Adipose tissue (tissue), 3 donors: Measurements from ENCODE around the gene TNFRSF1A. TPM values are rescaled to one million over a fixed set of nuclear protein-coding genes. Genes with fewer than 3 reads are reported as not detected.

Experiments
- H3K27ac ChIP-seq: one replicate; pipeline ENCODE4 v1.5.1; 2013; ENCODE audit warnings: low read depth, low read length
- WGBS, 3 donors: extraction: QIAGEN DNeasy Blood & Tissue Kit; methylation state at CpG; one replicate each; pipeline ENCODE4 v1.1.7; 2013; 5-methylcytosine and 5-hydroxymethylcytosine counted together
- polyA plus RNA-seq, 3 donors: library from polyadenylated mRNA; stranded (reverse); fragments of 200-250 nt; gene quantifications; one replicate each; pipeline ENCODE4 v1.2.3, GENCODE V29; 2013
- donor health status: healthy with polysubstance abuse.
- donor health status: Bipolar disorder and iron deficiency.
- donor health status: healthy.

The TNFRSF1A gene
- polyA plus RNA-seq, 3 donors, result 46.8 to 238 (median 68.9) TPM

DNA sequence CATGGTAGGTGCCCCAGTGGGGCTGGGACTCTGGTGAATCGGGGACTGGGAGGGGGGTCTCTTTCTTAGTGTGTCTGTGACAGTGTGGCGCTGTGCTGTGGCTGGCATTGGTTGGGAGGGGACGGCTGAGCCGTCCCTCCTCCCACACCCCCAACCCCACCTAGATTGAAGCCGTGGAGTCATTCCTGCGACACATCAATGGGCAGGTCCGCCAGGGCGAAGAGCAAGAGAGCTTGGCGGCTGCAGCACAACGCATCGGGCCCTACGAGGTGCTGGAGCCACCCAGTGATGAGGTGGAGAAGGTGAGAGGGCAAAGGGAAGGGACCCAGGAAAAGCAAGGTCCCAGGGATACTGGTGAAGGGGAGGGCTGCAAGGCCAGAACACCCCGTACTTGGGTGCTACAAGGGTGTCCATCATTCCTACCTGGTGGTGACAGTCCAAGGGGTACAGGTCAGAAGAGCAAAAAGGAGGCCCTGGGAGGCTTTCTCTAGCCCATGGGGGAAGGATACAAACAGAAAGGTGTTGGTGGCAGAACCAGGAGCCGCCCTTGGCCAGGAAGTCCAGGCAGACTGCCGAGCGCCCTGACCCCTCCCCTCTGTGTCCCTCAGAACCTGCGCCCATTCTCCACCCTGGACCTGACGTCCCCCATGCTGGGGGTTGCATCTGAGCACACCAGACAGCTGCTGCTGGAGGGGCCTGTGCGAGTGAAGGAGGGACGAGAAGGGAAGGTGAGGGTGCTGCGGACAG is 24.0 kb downstream of the TNFRSF1A start:
- no peak overlapping the region for H3K27ac ChIP-seq
- 72 to 91% (median 77%) methylated on average over 21 of the region's 21 CpGs for WGBS, 3 donors

DNA sequence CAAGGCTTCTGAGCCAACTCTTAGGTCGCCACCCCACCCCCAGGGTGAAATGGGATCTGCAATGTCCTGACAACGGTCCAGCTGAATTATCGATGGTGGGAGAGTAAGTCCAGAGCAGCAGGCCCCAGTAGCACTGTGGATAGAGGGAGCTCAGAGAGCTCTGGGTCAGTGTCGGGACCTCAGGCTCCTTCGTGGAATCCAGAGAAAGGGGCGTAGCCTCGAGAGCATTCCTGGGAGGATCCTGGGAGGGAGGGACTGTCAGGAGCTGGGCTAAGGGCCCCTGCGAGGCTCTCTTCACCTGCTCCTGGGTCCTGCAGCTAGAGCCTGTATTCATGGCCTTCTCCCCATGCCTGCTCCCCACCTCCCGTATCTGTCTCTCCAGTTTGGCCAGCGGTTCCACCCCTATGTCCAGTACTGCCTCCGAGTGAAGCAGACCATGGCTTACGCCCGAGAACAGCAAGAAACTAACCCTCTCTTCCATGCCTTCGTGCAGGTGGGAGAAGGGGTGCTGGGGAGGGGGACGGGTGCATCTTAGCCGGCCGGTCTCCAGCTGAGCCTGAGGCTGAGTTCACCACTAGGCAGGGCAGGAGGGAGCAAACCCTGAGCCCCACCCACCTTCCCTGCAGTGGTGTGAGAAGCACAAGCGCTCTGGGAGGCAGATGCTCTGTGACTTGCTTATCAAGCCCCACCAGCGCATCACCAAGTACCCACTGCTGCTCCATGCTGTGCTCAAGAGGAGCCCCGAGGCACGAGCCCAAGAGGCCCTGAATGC is 24.8 kb downstream of the TNFRSF1A start:
- 74 to 88% (median 79%) methylated on average over 21 of the region's 21 CpGs for WGBS, 3 donors
- H3K27ac ChIP-seq, result no peak overlapping the region

DNA sequence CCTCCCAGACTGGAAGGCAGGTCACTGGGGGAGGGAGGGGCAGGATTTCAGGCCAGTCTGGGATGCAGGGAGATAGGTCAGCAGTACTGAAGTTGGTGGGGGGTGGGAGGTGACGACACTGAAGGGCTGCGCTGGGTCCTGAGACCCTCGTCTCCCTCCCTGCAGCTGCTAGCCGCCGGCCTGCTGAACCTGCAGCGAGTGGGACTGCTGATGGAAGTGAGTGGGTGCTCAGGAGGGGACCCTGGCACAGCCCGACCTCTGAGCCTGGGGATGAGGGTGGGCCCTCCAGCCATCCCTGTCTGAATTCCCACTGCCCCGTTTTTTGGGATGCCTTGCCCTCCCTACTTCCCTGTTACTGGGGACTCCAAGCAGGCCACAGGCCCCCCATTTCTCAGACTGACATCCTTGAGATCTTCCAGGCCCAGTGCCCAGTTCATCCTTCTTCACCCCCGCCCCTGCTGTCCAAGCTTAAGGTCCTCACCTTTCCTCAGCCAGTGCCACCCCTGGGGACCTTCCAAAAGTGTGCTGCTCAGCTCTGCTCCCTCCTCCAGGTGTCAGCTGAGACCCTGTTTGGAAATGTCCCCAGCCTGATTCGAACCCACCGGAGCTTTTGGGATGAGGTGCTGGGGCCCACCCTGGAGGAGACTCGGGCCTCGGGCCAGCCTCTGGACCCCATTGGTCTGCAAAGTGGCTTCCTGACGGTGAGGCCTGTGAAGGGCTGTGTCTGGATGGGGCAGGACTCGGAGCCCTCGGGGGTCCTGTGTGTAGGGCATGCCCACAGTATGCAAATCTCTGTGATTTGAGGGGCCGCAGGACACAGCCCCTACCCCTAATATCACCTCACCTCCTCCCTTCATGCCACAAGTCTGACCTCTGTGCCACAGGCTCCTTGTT is 25.9 kb downstream of the TNFRSF1A start:
- whole genome bisulfite sequencing, 3 donors, result 90 to 94% (median 93%) methylated on average over 17 of the region's 17 CpGs
- no peak overlapping the region for H3K27ac ChIP-seq

DNA sequence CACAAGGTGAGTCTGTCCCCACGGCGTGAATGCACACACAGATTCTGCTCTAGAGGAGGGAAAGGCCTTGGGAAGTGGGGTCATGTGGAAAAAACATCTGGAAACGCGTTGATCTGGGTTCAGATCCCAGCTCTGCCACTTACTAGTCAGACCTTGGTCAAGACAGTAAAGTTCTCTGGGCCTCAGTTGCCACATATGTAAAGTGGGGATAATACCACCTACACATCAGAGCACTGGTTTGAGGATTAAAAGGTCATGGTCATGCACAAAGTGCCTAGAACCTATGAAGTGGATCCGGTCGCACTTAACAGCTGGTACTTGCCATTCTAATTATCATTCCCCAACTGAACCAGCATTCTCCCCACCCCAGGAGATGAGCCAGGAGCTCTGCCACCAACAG is 26.7 kb downstream of the TNFRSF1A start:
- WGBS, 3 donors, result 87 to 92% (median 91%) methylated on average over 6 of the region's 6 CpGs
- no peak overlapping the region for H3K27ac ChIP-seq

DNA sequence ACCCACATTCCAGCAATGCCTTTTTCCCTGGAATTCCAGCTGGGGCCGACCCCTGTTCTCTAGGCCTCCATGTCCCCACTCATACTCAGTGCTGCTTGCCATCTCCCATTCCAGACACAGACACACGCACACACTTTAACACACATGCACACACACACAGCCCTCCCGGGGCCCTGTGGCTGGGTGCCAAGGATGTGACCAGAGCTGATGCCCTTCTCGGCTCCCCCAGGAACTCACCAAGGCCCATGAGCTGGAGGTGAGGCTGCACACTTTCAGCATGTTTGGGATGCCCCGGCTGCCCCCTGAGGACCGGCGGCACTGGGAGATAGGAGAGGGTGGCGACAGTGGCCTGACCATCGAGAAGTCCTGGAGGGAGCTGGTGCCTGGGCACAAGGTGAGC is 27.1 kb downstream of the TNFRSF1A start:
- H3K27ac ChIP-seq, result no peak overlapping the region
- 74 to 89% (median 84%) methylated on average over 9 of the region's 9 CpGs for WGBS, 3 donors

DNA sequence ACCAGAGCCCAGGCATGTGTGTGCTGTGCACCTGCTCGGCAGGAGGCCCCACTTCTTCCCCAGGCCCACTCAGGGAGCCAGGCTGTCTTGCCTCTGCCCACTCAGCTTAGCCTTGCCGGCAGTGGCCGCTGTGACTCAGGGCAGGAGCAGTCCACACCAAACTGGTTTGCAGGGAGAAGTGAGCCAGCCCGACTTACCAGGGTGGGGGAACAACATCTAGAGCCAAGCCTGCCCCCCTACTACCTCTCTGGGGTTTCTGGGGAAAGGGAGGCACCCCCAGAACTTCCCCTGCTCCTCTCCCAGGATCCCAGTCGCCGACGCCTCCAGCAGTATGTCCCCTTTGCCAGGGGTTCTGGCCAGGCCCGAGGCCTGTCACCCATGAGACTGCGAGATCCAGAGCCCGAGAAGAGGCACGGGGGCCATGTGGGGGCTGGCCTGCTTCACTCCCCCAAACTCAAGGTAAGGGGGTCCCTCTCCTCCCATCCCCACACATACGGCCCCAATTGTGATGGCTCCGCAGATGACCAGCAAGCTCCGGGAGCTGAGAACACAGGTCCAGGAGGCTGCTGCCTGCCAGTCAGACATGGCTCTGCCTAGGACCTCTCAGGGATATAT is 28.4 kb downstream of the TNFRSF1A start:
- WGBS, 3 donors, result 82 to 91% (median 89%) methylated on average over 14 of the region's 14 CpGs
- H3K27ac ChIP-seq, result no peak overlapping the region

DNA sequence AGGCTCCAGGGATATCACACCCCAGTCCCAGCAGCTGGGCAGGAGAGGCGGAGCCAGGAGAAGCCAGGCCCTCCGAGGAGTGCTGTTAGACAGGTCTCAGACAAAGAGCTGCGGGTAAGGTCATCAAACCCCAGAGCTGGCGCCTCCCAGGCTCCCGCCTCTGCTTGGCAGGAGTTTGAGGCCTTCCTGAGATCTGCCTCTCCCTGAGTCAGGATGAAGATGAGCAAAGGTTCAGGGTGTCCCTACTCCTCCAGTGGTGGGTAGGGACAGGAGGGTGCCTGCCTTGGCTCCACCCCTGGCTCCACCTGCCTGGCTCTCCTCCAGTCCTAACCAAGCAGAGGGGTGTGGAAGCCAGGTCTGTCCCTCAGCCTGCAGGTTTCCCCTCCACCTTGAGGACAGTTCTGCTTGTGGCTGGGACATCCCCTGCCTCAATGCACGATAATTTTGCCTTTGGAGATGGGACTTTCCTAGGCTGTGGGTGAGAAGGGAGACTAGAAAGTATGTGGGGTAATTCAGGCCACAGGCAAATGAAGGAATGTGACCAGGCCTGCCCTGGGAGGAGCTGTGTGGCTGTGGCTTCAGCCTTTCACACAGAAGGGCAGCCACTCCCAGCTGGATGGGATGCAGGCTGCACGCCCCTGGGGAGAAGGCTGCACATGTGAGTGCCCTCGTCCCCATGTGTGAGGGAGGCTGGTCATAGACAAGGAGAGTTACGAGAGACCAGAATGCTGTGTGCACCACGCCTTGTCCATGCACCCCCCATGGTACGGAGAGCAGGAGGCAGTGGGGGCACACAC is 29.1 kb downstream of the TNFRSF1A start:
- no peak overlapping the region for H3K27ac ChIP-seq
- 58 to 80% (median 65%) methylated on average over 11 of the region's 11 CpGs for WGBS, 3 donors

DNA sequence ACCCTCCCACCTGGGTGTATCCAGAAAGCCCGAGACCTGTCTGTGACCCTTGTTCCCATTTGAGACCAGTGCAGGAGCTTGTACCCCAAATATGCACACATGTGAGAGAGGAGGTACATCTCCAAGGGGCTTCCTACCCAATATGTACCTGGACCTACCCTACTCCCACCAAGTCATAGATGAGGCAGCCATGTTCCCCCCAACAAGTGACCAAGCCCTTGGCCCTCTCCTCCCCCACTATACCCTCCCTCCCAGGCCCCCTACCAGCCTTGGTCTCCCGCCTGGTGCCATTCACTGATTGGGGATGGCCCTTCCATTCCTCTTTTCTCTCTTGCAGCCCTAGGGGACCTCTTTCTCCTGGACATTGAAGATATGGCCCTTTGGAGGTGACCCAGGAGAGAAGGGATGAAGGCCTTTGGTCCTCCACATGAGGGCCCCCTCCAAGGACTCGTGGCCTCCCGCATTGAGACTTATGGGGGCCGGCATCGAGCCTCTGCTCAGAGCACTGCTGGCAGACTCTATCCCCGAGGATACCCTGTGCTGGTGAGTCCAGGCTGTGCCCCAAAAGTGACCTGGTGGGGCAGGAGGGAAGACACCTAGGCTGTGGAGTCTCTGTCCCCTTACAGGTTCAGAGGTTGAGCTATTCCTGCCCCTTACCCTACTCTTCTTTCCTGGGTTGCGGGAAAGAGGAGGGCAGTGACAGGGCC is 29.9 kb downstream of the TNFRSF1A start:
- H3K27ac ChIP-seq, result no peak overlapping the region
- 89 to 94% (median 93%) methylated on average over 8 of the region's 8 CpGs for WGBS, 3 donors

DNA sequence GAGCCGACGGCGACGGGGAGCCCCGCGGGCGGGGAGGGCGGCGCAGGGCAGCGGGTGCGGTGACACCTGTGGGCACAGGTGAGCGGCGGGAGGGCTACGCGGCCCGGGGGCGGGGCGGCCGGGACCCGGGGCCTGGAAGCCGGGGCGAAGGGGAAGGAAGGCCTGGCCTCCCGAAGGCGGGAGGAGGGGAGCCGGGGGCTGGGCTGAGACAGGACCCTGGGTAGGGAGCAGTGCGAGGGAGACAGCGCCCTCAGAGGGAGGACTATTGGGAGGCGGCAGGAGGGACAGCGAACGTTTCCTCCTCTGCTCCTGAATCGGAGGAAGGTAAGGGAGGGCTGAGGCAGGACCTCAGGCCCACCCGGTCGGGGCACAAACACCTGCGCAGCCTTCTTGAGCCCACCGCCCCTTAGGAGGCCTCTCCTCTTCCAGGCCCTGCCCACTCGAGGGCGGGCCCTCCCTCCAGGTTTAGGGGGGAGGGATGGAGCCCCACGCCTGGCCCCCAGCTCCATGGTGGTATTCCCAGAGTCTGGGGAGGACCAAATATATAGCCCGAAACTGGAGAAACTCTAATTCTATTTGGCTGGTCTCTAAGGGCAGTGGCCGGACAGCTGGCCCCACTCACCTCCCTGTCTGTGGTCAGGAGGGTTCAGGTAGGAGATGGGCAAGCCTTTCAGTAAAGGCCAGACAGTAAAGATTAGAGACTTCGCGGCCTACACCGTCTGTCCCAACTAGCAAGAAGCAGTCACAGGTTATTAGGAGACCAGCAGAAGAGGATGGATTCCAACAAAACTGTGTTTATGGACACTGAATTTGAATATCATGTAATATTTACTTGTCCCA is 30.9 kb downstream of the TNFRSF1A start:
- no peak overlapping the region for H3K27ac ChIP-seq
- 21 to 27% (median 25%) methylated on average over 42 to 43 of the region's 43 CpGs for WGBS, 3 donors

DNA sequence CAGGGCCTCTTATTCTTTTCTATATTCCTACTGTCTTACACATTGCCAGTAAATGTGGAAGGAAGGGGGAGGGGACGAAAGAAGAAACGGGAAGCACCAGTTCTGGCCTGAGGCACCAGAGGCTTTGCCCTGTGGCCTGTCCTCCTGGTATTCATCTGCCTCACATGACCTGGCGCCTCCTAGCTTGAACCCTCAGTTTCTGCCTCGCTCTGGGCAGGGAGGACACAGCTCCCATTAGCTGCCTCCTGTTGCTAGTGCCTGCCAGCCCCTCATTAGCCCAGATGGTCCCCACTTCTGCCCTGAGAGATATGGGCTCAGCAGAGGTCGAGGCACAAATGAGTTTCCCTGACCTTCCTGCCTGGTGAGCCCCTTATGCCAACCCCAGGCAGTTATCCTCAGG is 34.3 kb downstream of the TNFRSF1A start:
- WGBS, 3 donors, result 41 to 79% (median 58%) methylated on average over 5 of the region's 5 CpGs
- no peak overlapping the region for H3K27ac ChIP-seq

DNA sequence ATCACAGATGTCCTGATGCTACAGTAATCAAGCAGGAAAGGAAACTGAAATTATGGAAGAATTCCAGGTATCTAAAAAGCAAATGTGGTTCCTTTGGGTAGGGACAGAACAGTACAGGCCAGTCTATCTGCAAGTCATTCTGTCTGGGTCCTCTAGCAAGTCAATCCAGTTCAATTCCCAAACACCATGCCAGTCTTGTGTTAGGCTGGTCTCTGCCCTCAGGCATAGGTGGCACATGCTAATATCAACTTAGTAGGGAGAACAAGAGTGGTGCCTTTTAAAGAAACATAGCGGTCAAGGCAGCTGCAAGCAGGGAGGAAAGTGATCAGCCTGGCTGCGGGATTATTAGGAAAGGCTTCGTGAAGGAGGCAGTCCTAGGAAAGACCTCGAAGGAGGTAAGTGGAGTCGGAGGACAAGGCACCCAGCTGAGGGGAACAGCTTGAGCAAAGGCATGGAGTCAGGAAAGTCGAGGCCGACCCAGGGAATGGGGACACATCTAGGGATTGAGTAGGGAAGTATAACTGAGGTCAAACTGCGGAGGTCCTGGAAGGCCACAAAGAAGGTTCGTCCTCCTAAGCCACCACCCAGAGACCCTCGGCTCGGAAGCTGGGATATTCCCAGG is 35.2 kb downstream of the TNFRSF1A start:
- no peak overlapping the region for H3K27ac ChIP-seq
- WGBS, 3 donors, result 91 to 94% (median 92%) methylated on average over 11 of the region's 11 CpGs

DNA sequence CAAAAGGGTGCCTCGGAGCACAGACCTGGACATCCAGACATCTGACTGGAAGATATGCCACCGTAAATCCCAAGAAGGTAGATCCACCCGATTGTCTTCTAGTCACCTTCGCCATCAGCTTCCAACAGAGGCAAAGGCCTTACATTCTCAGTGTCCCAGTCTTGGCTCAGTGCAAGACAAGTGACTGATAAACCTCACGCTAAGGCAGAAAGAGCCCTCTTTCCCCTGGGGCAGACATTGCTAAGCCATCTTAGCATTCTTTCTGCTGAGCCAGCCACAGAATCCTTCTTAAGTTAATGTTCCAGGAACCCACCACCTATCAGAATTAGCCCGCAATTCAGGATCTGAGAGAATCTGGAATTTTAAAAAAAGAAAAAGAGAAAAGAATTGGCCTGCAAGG is 35.7 kb downstream of the TNFRSF1A start:
- no peak overlapping the region for H3K27ac ChIP-seq
- WGBS, 3 donors, result 67 to 90% (median 81%) methylated on average over 6 of the region's 6 CpGs

DNA sequence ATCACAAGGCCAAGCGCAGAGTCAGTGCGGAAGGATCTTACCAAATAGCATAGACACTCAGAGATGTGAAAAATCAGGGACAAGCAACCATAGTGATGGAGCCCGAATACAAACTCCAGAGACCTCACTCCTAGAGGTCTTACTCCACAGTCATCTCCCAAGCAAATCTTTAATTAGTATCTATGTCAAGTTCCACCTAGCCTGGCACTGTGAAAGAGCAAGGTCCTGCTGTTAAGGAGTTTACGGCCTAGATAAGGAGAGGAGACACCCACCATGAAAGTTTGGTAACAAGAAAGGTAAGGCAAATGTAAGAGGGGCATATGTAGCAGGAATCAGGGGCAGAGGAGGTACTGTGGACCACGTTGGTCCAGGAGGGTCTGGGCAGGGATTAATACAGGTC is 38.8 kb downstream of the TNFRSF1A start:
- H3K27ac ChIP-seq, result no peak overlapping the region
- 87 to 93% (median 88%) methylated on average over 5 of the region's 5 CpGs for WGBS, 3 donors

DNA sequence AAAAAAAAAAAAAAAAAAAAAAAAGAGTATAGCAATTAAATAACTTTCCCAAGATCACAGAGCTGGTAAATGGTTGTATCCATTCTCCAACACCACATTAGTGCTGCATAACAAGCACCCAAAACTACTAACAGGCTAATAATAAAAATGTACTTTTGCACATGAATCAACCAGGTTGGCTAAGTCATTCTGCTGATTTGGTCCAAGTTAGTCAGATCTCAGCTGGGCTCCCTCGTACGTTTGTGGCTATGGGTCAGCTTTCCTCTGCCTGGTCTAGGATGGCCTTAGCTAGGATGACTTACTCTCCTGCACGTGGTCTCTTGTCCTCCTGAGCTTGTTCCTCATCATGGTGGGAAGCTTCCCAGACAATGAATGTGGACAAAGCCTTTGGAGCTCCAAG is 39.3 kb downstream of the TNFRSF1A start:
- H3K27ac ChIP-seq, result no peak overlapping the region
- WGBS, 3 donors, result 78 to 91% (median 87%) methylated on average over 3 of the region's 3 CpGs

DNA sequence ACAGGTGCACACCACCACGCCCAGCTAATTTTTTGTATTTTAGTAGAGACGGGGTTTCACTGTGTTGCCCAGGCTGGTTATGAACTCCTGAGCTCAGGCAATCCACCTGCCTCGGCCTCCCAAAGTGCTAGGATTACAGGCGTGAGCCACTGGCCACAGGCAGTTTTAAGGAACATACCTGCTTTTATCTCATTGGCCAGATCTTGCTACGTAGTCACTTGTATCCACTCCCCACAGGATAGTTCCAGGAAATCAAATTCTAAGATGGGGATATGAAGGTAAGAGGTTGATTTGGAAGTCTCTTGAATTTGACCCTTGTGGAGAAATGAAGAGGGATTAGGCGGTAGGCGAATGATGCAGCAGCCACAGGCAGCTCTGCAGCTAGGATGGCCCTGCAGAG is 40.2 kb downstream of the TNFRSF1A start:
- no peak overlapping the region for H3K27ac ChIP-seq
- 91 to 93% (median 91%) methylated on average over 7 of the region's 7 CpGs for WGBS, 3 donors

DNA sequence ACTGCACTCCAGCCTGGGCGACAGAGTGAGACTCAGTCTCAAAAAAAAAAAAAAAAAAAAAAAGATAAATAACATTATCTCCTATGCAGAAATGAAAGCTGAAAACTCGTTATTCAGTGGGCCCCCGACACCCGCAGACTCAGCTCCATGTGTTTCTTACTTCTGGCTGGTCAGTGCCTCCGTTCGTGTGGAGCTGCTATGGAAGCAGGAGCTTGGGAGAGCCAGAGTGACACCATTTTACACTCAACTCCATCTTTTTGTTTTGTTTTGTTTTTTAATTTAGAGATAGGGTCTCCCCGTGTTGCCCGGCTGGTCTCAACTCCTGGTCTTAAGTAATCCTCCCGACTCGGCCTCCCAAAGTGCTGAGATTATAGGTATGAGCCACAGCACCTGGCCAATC is 44.7 kb downstream of the TNFRSF1A start:
- WGBS, 3 donors, result 90 to 95% (median 95%) methylated on average over 9 of the region's 10 CpGs
- no peak overlapping the region for H3K27ac ChIP-seq
